SK-N-SH treated with all-trans-retinoic acid at 6 μM for 48 hours (cell line): Measurements from ENCODE around the gene THSD4.
"Not testable (repeated sequence)": the region's sequence is repeated elsewhere in the genome, so short reads cannot be mapped to it uniquely, and the experiment has no call there.

Experiments used
- ATAC-seq: fragments of 200-7000 bp; cut with Tn5 transposase; 3 replicates; pipeline ENCODE4 v1.9.1; 2020; ENCODE audit warnings: mild to moderate bottlenecking, moderate library complexity
- ARNTL ChIP-seq: fragments of 450-650 bp; formaldehyde crosslinking; IDR thresholded peaks from 2 replicates; pipeline ENCODE4 v1.5.0; 2020; ENCODE audit warnings: low read depth, mild to moderate bottlenecking, moderate library complexity, borderline replicate concordance
- BACH2 ChIP-seq: fragments of 250-450 bp; sonication (Bioruptor Pico); IDR thresholded peaks from 2 replicates; pipeline ENCODE4 v1.9.0; 2021; ENCODE audit warnings: mild to moderate bottlenecking, borderline replicate concordance
- CSDC2 ChIP-seq: fragments of 250-450 bp; sonication (Bioruptor Pico); IDR thresholded peaks from 2 replicates; pipeline ENCODE4 v1.5.0; 2020; ENCODE audit warnings: mild to moderate bottlenecking, moderate library complexity
- GLIS3 ChIP-seq: fragments of 250-450 bp; sonication (Bioruptor Pico); IDR thresholded peaks from 2 replicates; pipeline ENCODE4 v1.5.0; 2020; ENCODE audit warnings: mild to moderate bottlenecking, moderate library complexity
- ISL1 ChIP-seq: fragments of 250-450 bp; sonication (Bioruptor Pico); IDR thresholded peaks from 2 replicates; pipeline ENCODE4 v2.1.2; 2022; ENCODE audit warnings: mild to moderate bottlenecking, moderate library complexity
- OSR1 ChIP-seq: fragments of 250-450 bp; sonication (Bioruptor Pico); IDR thresholded peaks from 2 replicates; pipeline ENCODE4 v1.8.0; 2022; ENCODE audit warnings: moderate library complexity, mild to moderate bottlenecking, inconsistent platforms
- PPARA ChIP-seq: fragments of 250-450 bp; sonication (Bioruptor Pico); IDR thresholded peaks from 2 replicates; pipeline ENCODE4 v1.5.0; 2020; ENCODE audit warnings: mild to moderate bottlenecking, borderline replicate concordance
- RARB ChIP-seq: fragments of 250-450 bp; sonication (Bioruptor Pico); IDR thresholded peaks from 2 replicates; pipeline ENCODE4 v1.8.0; 2021; ENCODE audit warnings: mild to moderate bottlenecking, moderate library complexity
- SNAI2 ChIP-seq: fragments of 250-450 bp; sonication (Bioruptor Pico); IDR thresholded peaks from 2 replicates; pipeline ENCODE4 v1.5.0; 2020; ENCODE audit warnings: mild to moderate bottlenecking, moderate library complexity
- TCF4 ChIP-seq: fragments of 250-450 bp; sonication (Bioruptor Pico); IDR thresholded peaks from 2 replicates; pipeline ENCODE4 v1.8.0; 2021; ENCODE audit warnings: mild to moderate bottlenecking, moderate library complexity, borderline replicate concordance
- TOX ChIP-seq: fragments of 250-450 bp; sonication (Bioruptor Pico); IDR thresholded peaks from 2 replicates; pipeline ENCODE4 v1.8.0; 2021; ENCODE audit warnings: mild to moderate bottlenecking, moderate library complexity, borderline replicate concordance
- ZC3H10 ChIP-seq: fragments of 250-450 bp; sonication (Bioruptor Pico); IDR thresholded peaks from 2 replicates; pipeline ENCODE4 v1.5.1; 2021; ENCODE audit warnings: mild to moderate bottlenecking, moderate library complexity
- ZFP3 ChIP-seq: fragments of 250-450 bp; sonication (Bioruptor Pico); IDR thresholded peaks from 2 replicates; pipeline ENCODE4 v1.5.0; 2020; ENCODE audit warnings: mild to moderate bottlenecking, moderate library complexity
- ZFP30 ChIP-seq: fragments of 450-650 bp; formaldehyde crosslinking; IDR thresholded peaks from 2 replicates; pipeline ENCODE4 v1.5.0; 2022; ENCODE audit warnings: mild to moderate bottlenecking, moderate library complexity
- ZNF565 ChIP-seq: fragments of 450-650 bp; formaldehyde crosslinking; conservative IDR thresholded peaks from 2 replicates; pipeline ENCODE4 v1.5.0; 2020; ENCODE audit warnings: low read depth, mild to moderate bottlenecking, moderate library complexity
- ZNF70 ChIP-seq: fragments of 450-650 bp; formaldehyde crosslinking; IDR thresholded peaks from 2 replicates; pipeline ENCODE4 v1.5.0; 2020; ENCODE audit warnings: mild to moderate bottlenecking, moderate library complexity
- ZNF8 ChIP-seq: fragments of 450-650 bp; formaldehyde crosslinking; IDR thresholded peaks from 2 replicates; pipeline ENCODE4 v1.5.0; 2020; ENCODE audit warnings: mild to moderate bottlenecking, moderate library complexity
- TF ChIP-seq, protein P1 (sequence below): fragments of 250-450 bp; sonication (Bioruptor Pico); IDR thresholded peaks from 2 replicates; pipeline ENCODE4 v1.8.0; 2020; ENCODE audit warnings: mild to moderate bottlenecking, moderate library complexity, borderline replicate concordance
- TF ChIP-seq, protein P2 (sequence below): fragments of 250-450 bp; sonication (Bioruptor Pico); IDR thresholded peaks from 2 replicates; pipeline ENCODE4 v1.5.1; 2021; ENCODE audit warnings: mild to moderate bottlenecking, moderate library complexity
- TF ChIP-seq, protein P3 (sequence below): fragments of 250-450 bp; sonication (Bioruptor Pico); IDR thresholded peaks from 2 replicates; pipeline ENCODE4 v1.5.1; 2020; ENCODE audit warnings: low read depth, mild to moderate bottlenecking, moderate library complexity
- TF ChIP-seq, protein P4 (sequence below): fragments of 250-450 bp; sonication (Bioruptor Pico); IDR thresholded peaks from 2 replicates; pipeline ENCODE4 v1.5.0; 2020; ENCODE audit warnings: mild to moderate bottlenecking, moderate library complexity

Gene THSD4

DNA sequence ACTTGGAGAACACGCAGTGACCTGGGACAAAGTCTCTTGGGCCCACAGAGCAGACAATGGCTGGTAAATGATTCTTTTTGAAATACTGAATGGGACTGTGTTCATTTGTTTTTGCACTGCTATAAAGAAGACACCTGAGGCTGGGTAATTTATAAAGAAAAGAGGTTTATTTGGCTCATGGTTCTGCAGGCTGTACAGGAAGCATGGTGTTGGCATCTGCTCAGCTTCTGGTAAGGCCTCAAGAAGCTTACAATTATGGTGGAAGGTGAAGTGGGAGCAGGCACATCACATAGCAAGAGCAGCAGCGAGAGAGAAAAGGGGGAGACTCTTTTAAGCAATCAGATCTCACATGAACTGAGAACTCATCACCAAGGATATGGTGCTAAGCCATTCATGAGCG, 321.6 kb downstream of the THSD4 start (continued):
- TF ChIP-seq, protein P1, sequence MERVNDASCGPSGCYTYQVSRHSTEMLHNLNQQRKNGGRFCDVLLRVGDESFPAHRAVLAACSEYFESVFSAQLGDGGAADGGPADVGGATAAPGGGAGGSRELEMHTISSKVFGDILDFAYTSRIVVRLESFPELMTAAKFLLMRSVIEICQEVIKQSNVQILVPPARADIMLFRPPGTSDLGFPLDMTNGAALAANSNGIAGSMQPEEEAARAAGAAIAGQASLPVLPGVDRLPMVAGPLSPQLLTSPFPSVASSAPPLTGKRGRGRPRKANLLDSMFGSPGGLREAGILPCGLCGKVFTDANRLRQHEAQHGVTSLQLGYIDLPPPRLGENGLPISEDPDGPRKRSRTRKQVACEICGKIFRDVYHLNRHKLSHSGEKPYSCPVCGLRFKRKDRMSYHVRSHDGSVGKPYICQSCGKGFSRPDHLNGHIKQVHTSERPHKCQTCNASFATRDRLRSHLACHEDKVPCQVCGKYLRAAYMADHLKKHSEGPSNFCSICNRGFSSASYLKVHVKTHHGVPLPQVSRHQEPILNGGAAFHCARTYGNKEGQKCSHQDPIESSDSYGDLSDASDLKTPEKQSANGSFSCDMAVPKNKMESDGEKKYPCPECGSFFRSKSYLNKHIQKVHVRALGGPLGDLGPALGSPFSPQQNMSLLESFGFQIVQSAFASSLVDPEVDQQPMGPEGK (CRISPR knock-in tag) = no peak
- TF ChIP-seq TOX (CRISPR knock-in tag) = no peak
- no peak for TF ChIP-seq BACH2 (CRISPR knock-in tag)
- no peak for TF ChIP-seq RARB (CRISPR knock-in tag)

DNA sequence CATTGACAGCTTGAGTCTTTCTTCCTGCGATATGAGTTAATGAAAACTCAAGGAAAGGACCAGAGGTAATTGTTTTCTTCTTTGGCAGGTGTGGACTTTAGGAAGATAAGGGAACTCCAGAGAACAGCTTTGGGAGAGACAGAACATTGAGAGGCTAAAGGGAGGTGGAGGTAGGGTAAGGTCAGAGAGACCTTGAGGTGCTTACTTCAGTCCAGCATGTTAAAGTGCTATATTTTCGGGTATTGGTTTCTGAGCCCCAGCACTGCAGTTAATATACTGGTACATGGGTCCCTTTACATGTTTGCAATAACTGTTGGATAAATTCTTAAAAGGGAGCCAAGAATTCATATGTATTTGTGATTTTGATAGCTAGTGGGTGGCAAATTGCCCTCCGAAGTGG, 322.1 kb downstream of the THSD4 start:
- TF ChIP-seq ISL1 (no peak), GLIS3 (CRISPR knock-in tag) (no peak), SNAI2 (CRISPR knock-in tag) (no peak), ZFP30 (CRISPR knock-in tag) (no peak)
- TF ChIP-seq, protein P2, sequence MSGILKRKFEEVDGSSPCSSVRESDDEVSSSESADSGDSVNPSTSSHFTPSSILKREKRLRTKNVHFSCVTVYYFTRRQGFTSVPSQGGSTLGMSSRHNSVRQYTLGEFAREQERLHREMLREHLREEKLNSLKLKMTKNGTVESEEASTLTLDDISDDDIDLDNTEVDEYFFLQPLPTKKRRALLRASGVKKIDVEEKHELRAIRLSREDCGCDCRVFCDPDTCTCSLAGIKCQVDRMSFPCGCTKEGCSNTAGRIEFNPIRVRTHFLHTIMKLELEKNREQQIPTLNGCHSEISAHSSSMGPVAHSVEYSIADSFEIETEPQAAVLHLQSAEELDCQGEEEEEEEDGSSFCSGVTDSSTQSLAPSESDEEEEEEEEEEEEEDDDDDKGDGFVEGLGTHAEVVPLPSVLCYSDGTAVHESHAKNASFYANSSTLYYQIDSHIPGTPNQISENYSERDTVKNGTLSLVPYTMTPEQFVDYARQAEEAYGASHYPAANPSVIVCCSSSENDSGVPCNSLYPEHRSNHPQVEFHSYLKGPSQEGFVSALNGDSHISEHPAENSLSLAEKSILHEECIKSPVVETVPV (CRISPR knock-in tag) = no peak
- TF ChIP-seq, all 23 proteins: peak for 0

DNA sequence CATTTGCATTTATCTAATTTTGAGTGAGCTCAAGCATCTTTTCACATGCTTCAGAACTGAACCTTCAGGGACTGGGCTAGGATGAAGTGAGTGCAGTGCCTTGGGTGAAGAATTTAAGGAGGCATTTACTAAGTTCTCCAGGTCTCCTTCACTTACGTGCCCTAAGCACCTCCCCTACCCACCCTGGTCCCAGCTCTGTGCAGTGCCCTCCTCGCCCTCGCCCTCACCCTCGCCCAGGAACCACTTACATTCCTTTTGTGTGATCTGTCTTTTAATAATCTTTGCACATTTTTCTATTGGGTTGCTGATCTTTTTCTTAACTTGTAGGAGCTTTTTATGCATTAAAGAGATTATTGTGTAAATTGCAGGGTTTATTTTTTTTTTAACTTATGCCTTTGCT, 322.6 kb downstream of the THSD4 start:
- peak; percentile 68 for ATAC-seq
- TF ChIP-seq TCF4 (CRISPR knock-in tag) (no peak), PPARA (CRISPR knock-in tag) (no peak), ZNF8 (no peak), OSR1 (CRISPR knock-in tag) (no peak), ZFP30 (CRISPR knock-in tag) (no peak), GLIS3 (CRISPR knock-in tag) (no peak), TOX (CRISPR knock-in tag) (no peak), ZFP3 (CRISPR knock-in tag) (no peak), BACH2 (CRISPR knock-in tag) (no peak), CSDC2 (CRISPR knock-in tag) (no peak), ISL1 (no peak; the same call in 1 of the 2 replicates), ZC3H10 (CRISPR knock-in tag) (no peak)
- TF ChIP-seq, protein P3, sequence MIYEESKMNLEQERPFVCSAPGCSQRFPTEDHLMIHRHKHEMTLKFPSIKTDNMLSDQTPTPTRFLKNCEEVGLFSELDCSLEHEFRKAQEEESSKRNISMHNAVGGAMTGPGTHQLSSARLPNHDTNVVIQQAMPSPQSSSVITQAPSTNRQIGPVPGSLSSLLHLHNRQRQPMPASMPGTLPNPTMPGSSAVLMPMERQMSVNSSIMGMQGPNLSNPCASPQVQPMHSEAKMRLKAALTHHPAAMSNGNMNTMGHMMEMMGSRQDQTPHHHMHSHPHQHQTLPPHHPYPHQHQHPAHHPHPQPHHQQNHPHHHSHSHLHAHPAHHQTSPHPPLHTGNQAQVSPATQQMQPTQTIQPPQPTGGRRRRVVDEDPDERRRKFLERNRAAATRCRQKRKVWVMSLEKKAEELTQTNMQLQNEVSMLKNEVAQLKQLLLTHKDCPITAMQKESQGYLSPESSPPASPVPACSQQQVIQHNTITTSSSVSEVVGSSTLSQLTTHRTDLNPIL = no peak
- TF ChIP-seq, protein P1 (CRISPR knock-in tag) = no peak
- TF ChIP-seq, protein P2 (CRISPR knock-in tag) = no peak

More for the DNA sequence above, 322.1 kb downstream of the THSD4 start:
- ATAC-seq = no peak

DNA sequence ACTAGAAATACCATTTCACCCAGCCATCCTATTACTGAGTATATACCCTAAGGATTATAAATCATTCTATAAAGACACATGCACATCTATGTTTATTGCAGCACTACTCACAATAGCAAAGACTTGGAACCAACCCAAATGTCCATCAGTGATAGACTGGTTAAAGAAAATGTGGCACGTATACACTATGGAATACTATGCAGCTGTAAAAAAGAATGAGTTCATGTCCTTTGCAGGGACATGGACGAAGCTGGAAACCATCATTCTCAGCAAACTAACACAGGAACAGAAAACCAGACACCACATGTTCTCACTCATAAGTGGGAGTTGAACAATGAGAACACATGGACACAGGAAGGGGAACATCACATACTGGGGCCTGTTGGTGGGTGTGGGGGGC, 324.2 kb downstream of the THSD4 start:
- not testable (repeated sequence) for ATAC-seq
- TF ChIP-seq ZNF8 = peak; percentile 52; the same call in 1 of the 2 replicates

DNA sequence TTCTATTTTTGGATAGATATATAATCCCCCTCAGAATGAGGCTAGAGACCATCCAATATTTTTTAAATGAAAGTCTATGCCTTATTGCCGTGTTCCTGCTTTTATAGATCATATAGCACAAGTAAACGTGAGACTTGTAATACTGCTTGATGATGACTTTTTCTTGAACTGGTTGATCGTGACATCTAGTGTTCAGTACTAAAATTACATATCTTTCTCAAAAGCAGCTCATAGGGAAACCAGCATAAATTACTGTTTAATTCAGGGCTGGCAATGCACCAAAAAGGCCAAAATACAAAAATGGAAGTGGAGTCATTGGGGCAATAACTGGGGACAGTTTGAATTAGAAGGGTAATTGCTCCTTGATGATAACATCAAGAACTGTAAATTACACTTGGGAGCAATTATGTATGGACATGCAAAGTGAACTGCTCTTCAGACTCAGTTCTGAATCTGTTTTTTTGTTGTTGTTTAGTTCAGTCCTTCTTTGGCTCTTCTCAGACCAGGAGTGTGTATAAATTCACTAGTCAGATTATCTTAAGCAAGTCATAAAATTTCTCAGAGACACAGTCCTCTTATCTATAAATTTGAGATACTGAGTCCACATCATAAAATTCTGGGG, 325.3 kb downstream of the THSD4 start:
- ATAC-seq = peak; percentile 66
- TF ChIP-seq ZFP3 (CRISPR knock-in tag) (no peak), ARNTL (CRISPR knock-in tag) (no peak), PPARA (CRISPR knock-in tag) (no peak), BACH2 (CRISPR knock-in tag) (no peak), ZNF565 (no peak), ZNF70 (CRISPR knock-in tag) (no peak), TOX (CRISPR knock-in tag) (no peak), SNAI2 (CRISPR knock-in tag) (no peak), ZFP30 (CRISPR knock-in tag) (no peak), TCF4 (CRISPR knock-in tag) (no peak)
- TF ChIP-seq, protein P4, sequence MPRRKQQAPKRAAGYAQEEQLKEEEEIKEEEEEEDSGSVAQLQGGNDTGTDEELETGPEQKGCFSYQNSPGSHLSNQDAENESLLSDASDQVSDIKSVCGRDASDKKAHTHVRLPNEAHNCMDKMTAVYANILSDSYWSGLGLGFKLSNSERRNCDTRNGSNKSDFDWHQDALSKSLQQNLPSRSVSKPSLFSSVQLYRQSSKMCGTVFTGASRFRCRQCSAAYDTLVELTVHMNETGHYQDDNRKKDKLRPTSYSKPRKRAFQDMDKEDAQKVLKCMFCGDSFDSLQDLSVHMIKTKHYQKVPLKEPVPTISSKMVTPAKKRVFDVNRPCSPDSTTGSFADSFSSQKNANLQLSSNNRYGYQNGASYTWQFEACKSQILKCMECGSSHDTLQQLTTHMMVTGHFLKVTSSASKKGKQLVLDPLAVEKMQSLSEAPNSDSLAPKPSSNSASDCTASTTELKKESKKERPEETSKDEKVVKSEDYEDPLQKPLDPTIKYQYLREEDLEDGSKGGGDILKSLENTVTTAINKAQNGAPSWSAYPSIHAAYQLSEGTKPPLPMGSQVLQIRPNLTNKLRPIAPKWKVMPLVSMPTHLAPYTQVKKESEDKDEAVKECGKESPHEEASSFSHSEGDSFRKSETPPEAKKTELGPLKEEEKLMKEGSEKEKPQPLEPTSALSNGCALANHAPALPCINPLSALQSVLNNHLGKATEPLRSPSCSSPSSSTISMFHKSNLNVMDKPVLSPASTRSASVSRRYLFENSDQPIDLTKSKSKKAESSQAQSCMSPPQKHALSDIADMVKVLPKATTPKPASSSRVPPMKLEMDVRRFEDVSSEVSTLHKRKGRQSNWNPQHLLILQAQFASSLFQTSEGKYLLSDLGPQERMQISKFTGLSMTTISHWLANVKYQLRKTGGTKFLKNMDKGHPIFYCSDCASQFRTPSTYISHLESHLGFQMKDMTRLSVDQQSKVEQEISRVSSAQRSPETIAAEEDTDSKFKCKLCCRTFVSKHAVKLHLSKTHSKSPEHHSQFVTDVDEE (CRISPR knock-in tag) = no peak
- TF ChIP-seq, protein P2 (CRISPR knock-in tag) = no peak
